Fibroblast of pulmonary artery (primary cell): Measurements from ENCODE around the gene BPIFB3.

Experiments
- DNase-seq: peaks from one replicate; pipeline ENCODE4 v3.0.0-alpha.2; 2010; ENCODE audit warnings: low read depth
- H3K4me3 ChIP-seq: replicated peaks from 2 replicates; pipeline ENCODE4 v1.5.1; 2011; ENCODE audit warnings: low read depth, mild to moderate bottlenecking, control low read depth, low read length, moderate library complexity
- TF ChIP-seq, protein P1 (sequence below): IDR thresholded peaks from 2 replicates; pipeline ENCODE4 v1.5.1; 2011; ENCODE audit warnings: mild to moderate bottlenecking, control low read depth, low read length, inconsistent platforms; ENCODE audit errors: missing control alignments

BPIFB3 gene

DNA sequence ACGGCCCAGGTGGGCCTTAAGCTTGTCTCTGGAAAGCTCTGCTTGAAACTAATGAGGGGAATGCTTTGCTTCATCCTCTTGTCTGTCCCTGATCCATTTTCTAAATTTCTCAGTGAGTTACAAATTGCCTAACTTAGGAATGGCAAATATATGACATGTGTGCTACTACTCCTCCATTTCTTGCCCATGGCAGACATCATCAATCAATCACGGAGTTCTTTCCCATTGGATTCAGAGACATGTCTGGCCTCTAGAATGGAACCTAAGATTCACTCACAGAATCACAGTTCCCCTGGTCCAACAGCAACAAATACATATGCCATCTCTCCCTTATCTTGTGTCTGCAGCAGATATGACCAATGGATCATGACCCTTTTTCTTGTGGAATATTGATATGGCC is 19.1 kb downstream of the BPIFB3 start:
- no peak overlapping the region for H3K4me3 ChIP-seq
- no peak for DNase-seq
- TF ChIP-seq, protein P1, sequence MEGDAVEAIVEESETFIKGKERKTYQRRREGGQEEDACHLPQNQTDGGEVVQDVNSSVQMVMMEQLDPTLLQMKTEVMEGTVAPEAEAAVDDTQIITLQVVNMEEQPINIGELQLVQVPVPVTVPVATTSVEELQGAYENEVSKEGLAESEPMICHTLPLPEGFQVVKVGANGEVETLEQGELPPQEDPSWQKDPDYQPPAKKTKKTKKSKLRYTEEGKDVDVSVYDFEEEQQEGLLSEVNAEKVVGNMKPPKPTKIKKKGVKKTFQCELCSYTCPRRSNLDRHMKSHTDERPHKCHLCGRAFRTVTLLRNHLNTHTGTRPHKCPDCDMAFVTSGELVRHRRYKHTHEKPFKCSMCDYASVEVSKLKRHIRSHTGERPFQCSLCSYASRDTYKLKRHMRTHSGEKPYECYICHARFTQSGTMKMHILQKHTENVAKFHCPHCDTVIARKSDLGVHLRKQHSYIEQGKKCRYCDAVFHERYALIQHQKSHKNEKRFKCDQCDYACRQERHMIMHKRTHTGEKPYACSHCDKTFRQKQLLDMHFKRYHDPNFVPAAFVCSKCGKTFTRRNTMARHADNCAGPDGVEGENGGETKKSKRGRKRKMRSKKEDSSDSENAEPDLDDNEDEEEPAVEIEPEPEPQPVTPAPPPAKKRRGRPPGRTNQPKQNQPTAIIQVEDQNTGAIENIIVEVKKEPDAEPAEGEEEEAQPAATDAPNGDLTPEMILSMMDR = no peak

DNA sequence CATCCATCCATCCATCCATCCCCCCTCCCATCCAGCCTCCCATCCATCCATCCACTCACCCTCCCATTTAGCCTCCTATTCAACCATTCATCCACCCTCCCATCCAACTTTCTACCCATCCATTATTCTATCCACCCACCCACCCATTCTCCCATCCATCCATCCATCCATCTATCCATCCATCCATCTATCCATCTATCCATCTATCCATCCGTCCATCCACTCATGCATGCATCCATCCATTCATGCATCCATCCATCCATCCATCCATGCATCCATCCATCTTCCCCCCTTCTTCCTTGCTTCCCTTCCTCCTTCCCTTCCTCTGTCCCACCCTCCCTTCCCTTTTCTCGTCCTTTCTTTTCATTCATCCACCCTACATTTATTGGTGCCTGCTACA is 21.0 kb downstream of the BPIFB3 start:
- no peak for DNase-seq
- TF ChIP-seq, protein P1 = no peak
- no peak overlapping the region for H3K4me3 ChIP-seq

DNA sequence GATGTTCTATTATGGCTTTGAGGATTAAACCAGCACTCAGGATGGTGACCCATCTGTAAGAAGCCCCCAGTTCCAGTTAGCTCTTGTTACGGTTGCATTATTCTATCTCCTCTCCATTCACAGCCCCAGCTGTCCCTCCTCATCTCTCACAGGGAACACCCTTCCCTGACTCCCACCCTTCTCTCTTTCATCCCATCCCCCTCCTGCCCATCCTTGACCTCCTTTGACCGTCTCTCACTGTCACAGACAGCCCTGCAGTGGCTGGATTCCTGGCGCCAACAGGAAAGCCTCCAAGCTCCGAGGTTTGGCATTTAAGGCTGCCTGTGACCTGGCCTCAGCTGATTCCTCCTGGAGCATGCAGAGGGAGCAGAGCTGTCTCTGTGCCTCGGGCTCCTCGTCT is 21.6 kb downstream of the BPIFB3 start:
- no peak for DNase-seq
- no peak overlapping the region for H3K4me3 ChIP-seq
- TF ChIP-seq, protein P1 = no peak

DNA sequence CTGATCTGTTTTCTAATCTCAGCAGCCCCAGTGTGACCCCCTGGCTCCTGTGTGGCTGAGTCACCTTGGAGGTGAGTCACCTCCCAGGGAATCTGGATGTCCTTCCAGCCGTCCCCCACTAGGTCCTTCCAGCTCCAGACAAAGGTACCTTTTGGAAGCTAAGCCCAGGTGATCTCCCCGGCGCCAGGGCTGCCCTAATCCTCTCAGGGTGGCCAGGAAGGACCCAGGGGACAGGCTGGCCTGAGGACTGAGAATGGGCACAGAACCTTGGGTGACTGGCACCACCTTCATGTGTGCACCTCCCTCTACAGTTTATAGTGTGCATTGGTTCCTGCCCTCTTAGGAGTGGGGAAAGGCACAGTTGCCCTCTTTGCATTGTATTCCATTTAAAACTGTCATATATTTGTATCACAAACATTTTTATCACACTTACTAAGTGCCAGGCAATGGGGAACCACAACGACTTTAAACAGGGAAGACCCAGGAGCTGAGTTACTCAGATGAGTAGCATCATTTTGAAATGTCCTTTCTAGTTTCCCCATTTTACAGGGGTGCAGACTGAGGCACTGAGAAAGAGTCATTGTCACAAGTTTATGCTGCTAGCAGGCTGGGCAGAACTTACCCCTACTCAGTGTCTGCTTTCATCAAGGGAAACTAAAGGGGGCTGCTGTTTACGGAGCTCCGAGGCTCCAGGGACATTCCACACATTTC is 23.1 kb downstream of the BPIFB3 start:
- no peak for DNase-seq
- no peak overlapping the region for H3K4me3 ChIP-seq
- TF ChIP-seq, protein P1 = peak; percentile 13

DNA sequence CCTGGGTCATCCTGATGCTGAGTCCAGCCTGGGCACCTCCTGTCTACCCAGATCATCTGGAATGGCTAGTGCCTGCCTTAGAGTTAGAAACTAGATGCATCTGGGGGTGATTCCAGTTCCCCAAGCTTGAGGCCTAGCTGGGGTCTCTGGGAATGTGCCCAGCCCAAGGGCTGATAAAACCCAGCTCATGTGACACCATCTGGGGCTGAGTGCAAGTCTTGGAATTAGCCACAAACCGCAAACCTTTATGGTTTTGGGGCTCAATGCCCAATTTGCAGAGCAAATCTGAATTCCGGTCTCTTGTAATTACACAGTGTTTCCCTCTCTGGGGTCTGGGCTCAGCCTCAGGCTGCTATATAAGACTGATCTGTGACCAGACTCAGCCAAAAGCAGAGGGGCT is 25.6 kb downstream of the BPIFB3 start, which contains the start of gene BPIFB4:
BPIFB4 (plus strand) TSS at position 385 of the 400 bp plus-strand sequence. CDS start 1,884 bp downstream, outside the sequence.
- DNase-seq = no peak
- H3K4me3 ChIP-seq = no peak within 1 kb of the TSS
- TF ChIP-seq, protein P1 = no peak

DNA sequence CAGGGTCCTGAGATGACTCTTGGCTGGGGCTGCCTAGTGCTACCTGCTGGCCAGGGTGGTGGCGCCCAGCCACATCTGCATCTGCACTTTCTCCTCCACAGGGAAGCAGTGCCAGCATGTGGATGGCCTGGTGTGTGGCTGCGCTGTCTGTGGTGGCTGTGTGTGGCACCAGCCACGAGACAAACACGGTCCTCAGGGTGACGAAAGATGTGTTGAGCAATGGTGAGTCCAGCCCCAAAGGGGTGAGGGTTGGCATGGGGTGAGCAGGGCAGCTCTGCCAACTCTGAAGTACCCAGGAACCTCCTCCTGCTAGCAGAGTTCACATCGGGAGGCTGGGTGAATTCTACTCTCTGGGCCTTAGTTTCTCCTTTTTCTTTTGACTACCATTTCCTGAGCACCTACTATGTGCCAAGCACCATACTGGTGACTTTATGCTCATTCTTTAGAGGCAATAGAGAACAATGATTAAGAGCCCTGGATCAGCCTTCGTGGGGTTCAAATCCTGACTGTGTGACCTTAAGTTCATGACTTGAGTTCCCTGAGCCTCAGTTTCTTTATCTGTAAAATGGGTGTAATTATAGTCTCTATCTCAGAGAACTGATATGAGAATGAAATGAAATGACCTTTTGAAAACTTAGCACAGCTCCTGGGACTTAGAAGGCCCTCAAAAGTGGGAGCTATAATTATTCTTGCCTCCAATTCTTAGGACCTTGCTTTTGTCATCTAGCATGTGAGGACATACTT is 27.9 kb downstream of the BPIFB3 start:
- TF ChIP-seq, protein P1 = no peak
- no peak overlapping the region for H3K4me3 ChIP-seq
- no peak for DNase-seq
